Measurements from ENCODE around the gene RAB9B. TPM values are rescaled to one million over a fixed set of nuclear protein-coding genes. Genes with fewer than 3 reads are reported as not detected.

RAB9B gene
- total RNA-seq, 1 donor from 2014 or later: 2.7 TPM

DNA sequence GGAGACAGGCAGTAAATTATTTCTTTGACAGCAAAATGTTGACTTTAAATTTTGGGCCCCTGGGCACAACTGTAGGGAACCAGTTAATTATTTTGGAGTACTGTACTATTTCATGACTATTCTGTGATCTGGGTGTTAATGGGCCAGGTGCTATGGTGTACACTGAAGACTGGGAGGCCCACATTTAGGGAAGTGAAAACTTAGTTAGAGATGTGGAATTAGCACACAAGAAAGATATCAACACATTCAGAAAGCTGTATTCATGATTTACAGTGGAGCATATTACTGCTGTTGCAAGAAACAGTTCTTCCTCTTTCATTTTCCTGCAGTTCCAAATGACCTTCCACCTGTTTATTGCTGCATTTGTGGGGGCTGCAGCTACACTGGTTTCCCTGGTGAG lies 43.1 kb downstream of the RAB9B start:
- Mint-ChIP-seq H3K27me3 (ENCODE audit: low read depth) (no peaks in the 10 kb centered on the region), H3K4me3 (ENCODE audit: unreplicated experiment) (no peak overlapping the region), H3K27ac (ENCODE audit: unreplicated experiment) (no peak overlapping the region), H3K9me3 (ENCODE audit: low read depth) (no peaks in the 10 kb centered on the region), H3K36me3 (ENCODE audit: low read depth) (no peaks in the 10 kb centered on the region), H3K4me1 (ENCODE audit: low read depth) (peaks cover 19% of the 10 kb centered on the region)
- no peak for DNase-seq (ENCODE audit: low spot score)
- no peak for TF ChIP-seq CTCF (IDR thresholded peaks at IDR 0.05)

DNA sequence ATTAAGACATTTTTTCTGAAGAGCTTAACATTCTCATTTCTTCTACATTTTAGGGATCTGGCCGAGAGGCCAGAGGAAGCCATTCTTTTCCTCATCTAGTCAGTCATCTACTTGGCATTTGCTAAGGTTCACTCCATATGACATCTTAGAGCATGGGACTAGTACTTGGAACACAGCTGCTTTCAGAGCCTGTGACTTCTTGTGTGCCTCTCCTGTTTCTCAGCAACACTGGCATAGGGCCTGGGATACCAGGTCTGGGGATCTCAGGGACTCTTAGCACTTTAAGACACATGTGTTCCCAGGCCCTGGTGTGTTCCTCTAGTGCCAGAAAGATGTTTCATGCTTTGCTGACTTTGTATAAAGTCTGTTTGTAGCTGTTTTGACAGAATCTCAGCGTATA lies 48.1 kb downstream of the RAB9B start:
- no peak for TF ChIP-seq CTCF (IDR thresholded peaks at IDR 0.05)
- no peak for DNase-seq (ENCODE audit: low spot score)
- H3K4me3 Mint-ChIP-seq (ENCODE audit: unreplicated experiment): no peak overlapping the region
- peaks cover 9% of the 10 kb centered on the region for H3K4me1 Mint-ChIP-seq (ENCODE audit: low read depth)
- no peaks in the 10 kb centered on the region for H3K9me3 Mint-ChIP-seq (ENCODE audit: low read depth)
- H3K27ac Mint-ChIP-seq (ENCODE audit: unreplicated experiment): no peak overlapping the region
- H3K36me3 Mint-ChIP-seq (ENCODE audit: low read depth): no peaks in the 10 kb centered on the region
- no peaks in the 10 kb centered on the region for H3K27me3 Mint-ChIP-seq (ENCODE audit: low read depth)

DNA sequence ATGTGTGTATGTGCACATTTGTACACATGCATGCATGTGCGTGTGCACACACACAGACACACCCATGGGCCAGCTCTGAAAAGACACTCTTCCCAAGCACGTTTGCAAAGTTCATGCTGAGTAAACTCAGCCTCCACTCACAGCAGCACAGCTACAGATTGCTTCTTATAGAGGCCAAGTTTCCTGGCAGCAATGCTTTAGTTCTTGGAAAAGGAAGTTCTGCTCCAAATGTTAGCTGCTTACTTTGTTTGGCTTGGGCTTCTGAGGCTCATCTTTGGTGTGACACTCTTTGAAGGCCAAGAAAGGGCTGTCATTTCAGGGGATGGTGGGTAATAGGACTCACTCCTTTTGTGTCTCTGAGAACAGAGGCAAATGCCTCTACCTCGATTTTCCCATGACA lies 48.9 kb downstream of the RAB9B start:
- Mint-ChIP-seq H3K4me3 (ENCODE audit: unreplicated experiment) (no peak overlapping the region), H3K27ac (ENCODE audit: unreplicated experiment) (no peak overlapping the region), H3K27me3 (ENCODE audit: low read depth) (no peaks in the 10 kb centered on the region), H3K4me1 (ENCODE audit: low read depth) (peaks cover 12% of the 10 kb centered on the region), H3K9me3 (ENCODE audit: low read depth) (no peaks in the 10 kb centered on the region), H3K36me3 (ENCODE audit: low read depth) (no peaks in the 10 kb centered on the region)
- no peak for TF ChIP-seq CTCF (IDR thresholded peaks at IDR 0.05)
- no peak for DNase-seq (ENCODE audit: low spot score)

DNA sequence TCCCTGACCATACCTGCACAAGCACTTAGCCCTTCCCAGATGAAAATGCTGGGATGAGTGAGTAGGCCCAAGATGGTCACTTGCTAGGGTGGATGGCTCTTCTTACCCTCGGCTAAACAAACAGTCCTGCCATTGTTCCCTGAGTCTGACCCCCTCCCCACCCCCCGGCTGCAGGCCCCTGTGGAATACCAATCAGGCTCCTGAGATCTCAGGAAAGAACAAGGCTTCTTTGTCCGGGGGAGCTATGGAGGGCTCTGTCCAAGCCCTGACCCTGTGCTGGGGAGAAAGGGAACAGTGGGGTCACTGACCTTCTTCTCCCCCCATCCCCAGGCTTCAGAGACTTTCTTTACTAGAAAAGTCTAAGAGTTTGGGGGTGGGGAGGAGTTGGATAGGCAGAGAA lies 49.4 kb downstream of the RAB9B start:
- TF ChIP-seq CTCF (IDR thresholded peaks at IDR 0.05): no peak
- peaks cover 12% of the 10 kb centered on the region for H3K4me1 Mint-ChIP-seq (ENCODE audit: low read depth)
- no peaks in the 10 kb centered on the region for H3K27me3 Mint-ChIP-seq (ENCODE audit: low read depth)
- H3K4me3 Mint-ChIP-seq (ENCODE audit: unreplicated experiment): no peak overlapping the region
- no peak for DNase-seq (ENCODE audit: low spot score)
- H3K36me3 Mint-ChIP-seq (ENCODE audit: low read depth): no peaks in the 10 kb centered on the region
- no peaks in the 10 kb centered on the region for H3K9me3 Mint-ChIP-seq (ENCODE audit: low read depth)
- no peak overlapping the region for H3K27ac Mint-ChIP-seq (ENCODE audit: unreplicated experiment)

GRCh38 chrX:103781706-103782105 lies 50.4 kb downstream of the RAB9B start:
- no peaks in the 10 kb centered on the region for H3K36me3 Mint-ChIP-seq (ENCODE audit: low read depth)
- TF ChIP-seq CTCF (IDR thresholded peaks at IDR 0.05): no peak
- H3K4me3 Mint-ChIP-seq (ENCODE audit: unreplicated experiment): no peak overlapping the region
- DNase-seq (ENCODE audit: low spot score): no peak
- no peaks in the 10 kb centered on the region for H3K27me3 Mint-ChIP-seq (ENCODE audit: low read depth)
- H3K4me1 Mint-ChIP-seq (ENCODE audit: low read depth): peaks cover 17% of the 10 kb centered on the region
- no peak overlapping the region for H3K27ac Mint-ChIP-seq (ENCODE audit: unreplicated experiment)
- no peaks in the 10 kb centered on the region for H3K9me3 Mint-ChIP-seq (ENCODE audit: low read depth)
